Testis (tissue), 2 donors: Measurements from ENCODE around the gene RGS9.

Experiments used
- CTCF ChIP-seq, 3 experiments: fragments of 450-650 bp in 2 of 3; fragments of 200-600 bp in 1 of 3; sonication (generic) in 1 of 3; IDR thresholded peaks; one replicate each; pipeline ENCODE4 v1.5.1; 2016 to 2019; ENCODE audit warnings: antibody characterized with exemption in 3 of 3, mild to moderate bottlenecking in 2 of 3, moderate library complexity in 1 of 3
- POLR2A ChIP-seq: fragments of 450-650 bp; IDR thresholded peaks from one replicate; pipeline ENCODE4 v1.6.1; 2017; ENCODE audit warnings: antibody characterized with exemption, mild to moderate bottlenecking, moderate library complexity

- no peak for TF ChIP-seq CTCF (IDR thresholded peaks at IDR 0.05)
- no peak for TF ChIP-seq POLR2A
Measured at GRCh38 chr17:65092262-65092661, 44.9 kb upstream of the RGS9 start.
